Smooth muscle cell (in vitro differentiated cells): ENCODE data around the gene MFAP3. TPM values are rescaled to one million over a fixed set of nuclear protein-coding genes. Genes with fewer than 3 reads are reported as not detected.

Experiments
- DNase-seq: peaks from one replicate; lab custom pipeline; 2025; ENCODE audit not compliant: unreplicated experiment; lab: John Stamatoyannopoulos, UW
- H2AFZ ChIP-seq: fragments of 200-600 bp; sonication (generic); 2 replicates; pipeline ENCODE4 v1.6.0; 2016; ENCODE audit warnings: antibody characterized with exemption, low read depth, mild to moderate bottlenecking
- H3F3A ChIP-seq: fragments of 200-600 bp; sonication (generic); 2 replicates; pipeline ENCODE4 v1.6.0; 2017; ENCODE audit warnings: antibody characterized with exemption, low read depth
- H3K27ac ChIP-seq: fragments of 200-600 bp; sonication (generic); 2 replicates; pipeline ENCODE4 v1.5.1; 2016; ENCODE audit warnings: low read depth, mild to moderate bottlenecking
- H3K27me3 ChIP-seq: fragments of 200-600 bp; sonication (generic); 2 replicates; pipeline ENCODE4 v1.6.1; 2016; ENCODE audit warnings: low read depth, mild to moderate bottlenecking
- H3K36me3 ChIP-seq: fragments of 200-600 bp; sonication (generic); 2 replicates; pipeline ENCODE4 v1.5.1; 2016; ENCODE audit warnings: low read depth
- H3K4me1 ChIP-seq: fragments of 200-600 bp; sonication (generic); 2 replicates; pipeline ENCODE4 v1.5.1; 2016; ENCODE audit warnings: low read depth
- H3K4me2 ChIP-seq: fragments of 200-600 bp; sonication (generic); 2 replicates; pipeline ENCODE4 v1.6.0; 2016; ENCODE audit warnings: mild to moderate bottlenecking
- H3K4me3 ChIP-seq: fragments of 200-600 bp; sonication (generic); 2 replicates; pipeline ENCODE4 v1.5.1; 2016; ENCODE audit warnings: mild to moderate bottlenecking
- H3K79me2 ChIP-seq: fragments of 200-600 bp; sonication (generic); 2 replicates; pipeline ENCODE4 v1.6.0; 2016; ENCODE audit warnings: low read depth, mild to moderate bottlenecking
- H3K9ac ChIP-seq: fragments of 200-600 bp; sonication (generic); 2 replicates; pipeline ENCODE4 v1.6.0; 2016; ENCODE audit warnings: low read depth
- H3K9me3 ChIP-seq: fragments of 200-600 bp; sonication (generic); replicated peaks from 2 replicates; pipeline ENCODE4 v1.5.1; 2016; ENCODE audit warnings: low read depth
- H4K20me1 ChIP-seq: fragments of 200-600 bp; sonication (generic); 2 replicates; pipeline ENCODE4 v1.6.0; 2016; ENCODE audit warnings: low read depth
- CTCF ChIP-seq: fragments of 200-600 bp; sonication (generic); IDR thresholded peaks from 2 replicates; pipeline ENCODE4 v1.5.1; 2017; ENCODE audit warnings: borderline replicate concordance, mild to moderate bottlenecking, antibody characterized with exemption; ENCODE audit not compliant: insufficient read depth, poor library complexity, severe bottlenecking
- WGBS: methylation state at CpG from one replicate; pipeline ENCODE4 v1.1.7; 2016; ENCODE audit warnings: low lambda C conversion rate; 5-methylcytosine and 5-hydroxymethylcytosine counted together
- polyA plus RNA-seq: library from polyadenylated mRNA; unstranded; fragments of >200 nt; fragmentation: Nextera tagmentation; extraction: Ambion mirVana; gene quantifications from 2 replicates; pipeline ENCODE4 v1.2.1, GENCODE V29; 2016
- total RNA-seq: library from RNA; depleted of rRNA; stranded (reverse); fragments of >200 nt; gene quantifications from 2 replicates; pipeline ENCODE4 v1.2.3, GENCODE V29; 2014

The MFAP3 gene
- total and polyA plus RNA-seq, 2 experiments from 2014 or later: 12.6 to 76.0 TPM

- Histone ChIP-seq H3K9me3 (no peaks in the 10 kb centered on the region), H3F3A (no peaks in the 10 kb centered on the region), H2AFZ (no peak overlapping the region), H3K27ac (no peak overlapping the region), H4K20me1 (peaks cover 79% of the 10 kb centered on the region), H3K4me2 (no peak overlapping the region), H3K27me3 (no peaks in the 10 kb centered on the region), H3K79me2 (peaks cover 23% of the 10 kb centered on the region), H3K4me3 (no peak overlapping the region), H3K9ac (no peak overlapping the region), H3K4me1 (no peaks in the 10 kb centered on the region), H3K36me3 (no peaks in the 10 kb centered on the region)
- DNase-seq: no peak
- WGBS: 93% methylated on average over 7 of the region's 7 CpGs
- no peak for TF ChIP-seq CTCF
Observed at GRCh38 chr5:154046486-154046885, 7.7 kb downstream of the MFAP3 start.

GRCh38 chr5:154047324-154047723 lies 8.6 kb downstream of the MFAP3 start:
- no peak overlapping the region for H2AFZ ChIP-seq
- no peaks in the 10 kb centered on the region for H3F3A ChIP-seq
- H3K79me2 ChIP-seq: peaks cover 17% of the 10 kb centered on the region
- no peak overlapping the region for H3K27ac ChIP-seq
- H3K27me3 ChIP-seq: no peaks in the 10 kb centered on the region
- no peaks in the 10 kb centered on the region for H3K36me3 ChIP-seq
- H3K4me2 ChIP-seq: no peak overlapping the region
- no peak overlapping the region for H3K4me3 ChIP-seq
- no peaks in the 10 kb centered on the region for H3K4me1 ChIP-seq
- no peak overlapping the region for H3K9ac ChIP-seq
- peaks cover 85% of the 10 kb centered on the region for H4K20me1 ChIP-seq
- WGBS: 98% methylated on average over 3 of the region's 3 CpGs
- no peak for TF ChIP-seq CTCF
- no peak for DNase-seq
- H3K9me3 ChIP-seq: no peaks in the 10 kb centered on the region

- Histone ChIP-seq H3K4me3 (no peak overlapping the region), H3K27ac (no peak overlapping the region), H3K4me2 (no peak overlapping the region), H3K4me1 (no peaks in the 10 kb centered on the region), H2AFZ (no peak overlapping the region), H3K36me3 (no peaks in the 10 kb centered on the region), H4K20me1 (peaks cover 84% of the 10 kb centered on the region), H3F3A (no peaks in the 10 kb centered on the region), H3K79me2 (peaks cover 10% of the 10 kb centered on the region), H3K9me3 (no peaks in the 10 kb centered on the region), H3K9ac (no peak overlapping the region), H3K27me3 (no peaks in the 10 kb centered on the region)
- DNase-seq: no peak
- no peak for TF ChIP-seq CTCF
- WGBS: 91% methylated on average over 5 of the region's 5 CpGs
Observed at GRCh38 chr5:154049636-154050035, 10.9 kb downstream of the MFAP3 start.

- Histone ChIP-seq H3K9me3 (no peaks in the 10 kb centered on the region), H3K4me3 (no peak overlapping the region), H3K27me3 (no peaks in the 10 kb centered on the region), H3K4me2 (no peak overlapping the region), H2AFZ (no peak overlapping the region), H3F3A (no peaks in the 10 kb centered on the region), H3K9ac (no peak overlapping the region), H3K4me1 (no peaks in the 10 kb centered on the region), H4K20me1 (peaks cover 87% of the 10 kb centered on the region), H3K27ac (no peak overlapping the region), H3K36me3 (no peaks in the 10 kb centered on the region), H3K79me2 (peaks cover 3% of the 10 kb centered on the region)
- no peak for TF ChIP-seq CTCF
- no peak for DNase-seq
- 98% methylated on average over 4 of the region's 4 CpGs for WGBS
Observed at GRCh38 chr5:154053468-154053867, 14.7 kb downstream of the MFAP3 start.
